ENCODE measurements around the gene FREY1.

The FREY1 gene

DNA sequence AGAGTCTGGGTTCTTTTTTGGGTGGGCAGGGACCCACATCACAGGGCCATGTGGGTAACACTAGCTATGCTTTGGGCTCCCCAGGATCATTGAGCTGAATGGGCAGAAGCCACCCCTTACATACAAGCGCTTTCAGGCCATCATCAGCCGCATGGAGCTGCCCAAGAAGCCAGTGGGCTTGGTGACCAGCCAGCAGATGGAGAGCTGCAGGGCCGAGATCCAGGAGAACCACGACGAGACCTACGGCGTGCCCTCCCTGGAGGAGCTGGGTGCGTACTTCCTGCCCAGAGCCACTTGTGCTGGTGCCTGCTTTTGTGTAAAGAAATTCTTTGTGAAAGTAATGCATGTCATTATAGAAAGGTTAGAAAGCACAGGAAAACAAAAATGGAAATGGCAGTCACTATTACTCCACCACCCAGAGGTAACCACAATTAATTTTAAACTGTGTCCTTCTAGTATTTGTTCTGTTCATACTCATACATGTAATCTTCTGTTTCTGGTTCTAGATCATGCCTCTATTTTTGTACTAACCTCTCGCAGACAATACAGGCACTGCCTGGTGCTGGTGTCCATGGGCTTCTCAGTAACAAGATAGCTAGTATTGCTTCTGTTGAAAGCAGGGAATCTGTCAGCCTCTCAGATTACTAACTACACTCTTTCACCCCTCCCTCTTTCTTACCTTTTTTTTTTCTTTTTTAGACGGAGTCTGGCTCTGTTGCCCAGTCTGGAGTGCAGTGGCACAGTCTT is 46.1 kb downstream of the FREY1 start:
- no peak for DNase-seq

DNA sequence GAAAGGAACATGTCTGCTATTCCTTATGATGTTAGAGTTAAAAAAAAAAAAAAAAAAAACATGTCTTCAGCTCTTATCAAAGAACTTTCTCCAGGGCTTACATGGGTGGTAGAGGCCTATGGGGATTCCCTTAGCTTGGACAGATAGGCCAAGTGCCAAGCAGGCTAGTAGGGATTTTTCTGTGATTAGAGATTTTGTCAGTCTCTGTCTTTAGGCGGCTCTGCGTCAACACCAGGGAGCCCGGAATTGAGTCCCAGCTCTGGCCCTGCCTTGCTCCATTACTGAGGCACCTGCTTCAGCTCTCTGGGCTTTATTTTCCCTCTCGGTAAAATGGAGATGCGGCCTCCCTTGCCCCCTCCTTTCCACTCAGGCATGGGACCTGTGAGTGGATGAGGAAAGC is 46.7 kb downstream of the FREY1 start:
- no peak for DNase-seq

DNA sequence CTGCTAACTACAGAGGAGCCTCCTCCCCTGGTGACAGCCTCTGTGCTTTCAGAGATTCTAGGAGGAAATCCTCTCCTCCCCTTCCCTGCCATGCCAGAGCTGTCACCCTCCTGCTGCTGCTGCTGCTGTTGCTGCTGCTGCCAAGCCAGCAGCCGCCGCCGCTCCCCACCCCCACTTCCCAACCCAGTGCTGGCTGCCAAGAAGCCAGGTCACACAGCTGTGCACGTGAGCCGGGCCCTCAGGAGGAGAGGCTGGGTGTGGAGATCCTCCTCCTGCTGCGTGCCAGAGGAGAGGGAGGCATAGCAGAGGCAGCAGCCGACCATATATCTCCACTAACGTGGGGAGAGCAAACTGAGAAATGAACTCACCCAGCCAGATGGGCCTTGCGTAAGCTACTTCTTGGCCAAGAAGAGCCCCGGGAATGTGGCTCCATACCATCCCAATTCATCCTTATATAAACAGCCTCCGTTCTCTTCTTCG is 47.4 kb downstream of the FREY1 start:
- peak; percentile 80 for DNase-seq

DNA sequence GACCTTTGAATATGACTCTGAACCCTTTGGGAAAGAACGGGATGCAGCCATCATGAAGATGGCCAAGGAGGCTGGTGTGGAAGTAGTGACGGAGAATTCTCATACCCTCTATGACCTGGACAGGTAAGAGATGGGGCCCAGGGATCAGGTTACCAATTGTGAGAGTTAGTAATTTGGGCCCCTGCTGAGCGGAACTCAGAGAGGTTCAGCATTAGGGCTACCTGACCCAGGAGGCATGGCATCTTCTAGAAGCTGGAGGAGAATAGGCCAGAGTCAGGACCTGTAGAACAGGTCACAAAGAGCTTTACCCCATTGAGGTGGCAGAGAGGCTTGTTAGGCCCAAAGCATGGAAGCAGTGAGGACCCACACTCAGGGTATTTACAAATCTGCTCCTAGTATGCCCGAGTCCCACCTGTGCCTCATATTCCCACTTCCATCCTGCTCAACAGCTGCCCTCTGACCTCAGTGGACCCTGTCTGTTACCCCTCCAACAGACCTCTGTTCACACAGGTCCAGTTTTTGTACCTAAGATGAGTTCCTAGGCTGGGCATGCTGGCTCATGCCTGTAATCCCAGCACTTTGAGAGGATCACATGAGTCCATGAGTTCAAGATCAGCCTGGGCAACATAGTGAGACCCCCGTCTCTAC is 48.2 kb downstream of the FREY1 start:
- DNase-seq, result no peak

DNA sequence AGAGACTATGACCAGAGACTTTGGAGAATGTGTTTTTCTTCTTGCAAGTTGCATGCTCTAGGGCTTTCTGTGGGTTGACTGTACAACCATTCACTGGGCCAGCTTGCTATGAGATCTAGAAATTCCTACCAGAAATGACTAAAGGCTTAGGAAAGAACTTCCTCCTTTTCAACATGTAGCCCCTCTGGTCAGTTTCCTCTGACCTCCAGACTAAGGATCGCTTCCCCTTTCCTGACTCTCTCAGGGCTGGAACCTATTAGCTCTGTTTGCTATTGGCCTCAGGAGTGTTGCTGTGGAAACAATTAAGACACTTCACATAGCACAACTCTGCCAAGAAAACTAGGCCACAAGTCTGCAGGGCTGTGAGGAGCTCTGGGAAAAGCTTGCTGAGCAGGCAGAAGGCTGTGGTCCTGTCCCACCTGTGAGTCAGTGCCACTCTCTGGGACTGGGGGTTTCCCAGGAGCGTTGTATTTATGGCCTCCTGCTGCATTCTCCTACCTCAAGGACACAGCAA is 49.1 kb downstream of the FREY1 start:
- DNase-seq, result peak; percentile 12

Measured in NCI-H1092 treated with DMSO at 0.1 percent for 48 hours (cell line).